GM19463 (cell line): ENCODE results near the gene HSFX4.
A peak's percentile ranks its signal among the peaks of the same experiment; 100 is the strongest.
"Not testable (repeated sequence)": the region's sequence is repeated elsewhere in the genome, so short reads cannot be mapped to it uniquely, and the experiment has no call there.

ENCODE experiments used
- ATAC-seq: cut with Tn5 transposase; IDR thresholded peaks from one replicate; pipeline ENCODE4 v1.9.1; 2021; ENCODE audit warnings: mild to moderate bottlenecking, moderate library complexity; ENCODE audit not compliant: unreplicated experiment

Gene HSFX4, protein sequence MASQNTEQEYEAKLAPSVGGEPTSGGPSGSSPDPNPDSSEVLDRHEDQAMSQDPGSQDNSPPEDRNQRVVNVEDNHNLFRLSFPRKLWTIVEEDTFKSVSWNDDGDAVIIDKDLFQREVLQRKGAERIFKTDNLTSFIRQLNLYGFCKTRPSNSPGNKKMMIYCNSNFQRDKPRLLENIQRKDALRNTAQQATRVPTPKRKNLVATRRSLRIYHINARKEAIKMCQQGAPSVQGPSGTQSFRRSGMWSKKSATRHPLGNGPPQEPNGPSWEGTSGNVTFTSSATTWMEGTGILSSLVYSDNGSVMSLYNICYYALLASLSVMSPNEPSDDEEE

GRCh38 chrX:149929400-149929799 lies at the start of gene HSFX4:
HSFX4 (plus strand) TSS chrX:149929573; CDS start chrX:149929645, 72 bp downstream.
- not testable (repeated sequence) for ATAC-seq

- no peak for ATAC-seq
Observed at GRCh38 chrX:149881081-149881711, 48.2 kb upstream of the HSFX4 start, which contains the start of gene MAGEA8. MAGEA8 (plus strand) TSS chrX:149881183; CDS start chrX:149884273, 3,090 bp downstream.

DNA sequence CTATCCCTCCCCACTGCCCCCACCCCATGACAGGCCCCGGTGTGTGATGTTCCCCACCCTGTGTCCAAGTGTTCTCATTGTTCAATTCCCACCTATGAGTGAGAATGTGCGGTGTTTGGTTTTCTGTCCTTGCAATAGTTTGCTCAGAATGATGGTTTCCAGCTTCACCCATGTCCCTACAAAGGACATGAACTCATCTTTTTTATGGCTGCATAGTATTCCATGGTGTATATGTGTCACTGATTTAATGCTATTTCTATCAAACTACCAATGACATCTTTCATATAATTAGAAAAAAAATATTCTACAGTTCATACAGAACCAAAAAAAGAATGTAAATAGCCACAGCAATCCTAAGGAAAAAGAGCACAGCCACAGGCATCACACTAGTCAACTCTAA lies 38.5 kb upstream of the HSFX4 start:
- ATAC-seq: not testable (repeated sequence)

GRCh38 chrX:149898554-149898953 lies 30.8 kb upstream of the HSFX4 start:
- no peak for ATAC-seq

DNA sequence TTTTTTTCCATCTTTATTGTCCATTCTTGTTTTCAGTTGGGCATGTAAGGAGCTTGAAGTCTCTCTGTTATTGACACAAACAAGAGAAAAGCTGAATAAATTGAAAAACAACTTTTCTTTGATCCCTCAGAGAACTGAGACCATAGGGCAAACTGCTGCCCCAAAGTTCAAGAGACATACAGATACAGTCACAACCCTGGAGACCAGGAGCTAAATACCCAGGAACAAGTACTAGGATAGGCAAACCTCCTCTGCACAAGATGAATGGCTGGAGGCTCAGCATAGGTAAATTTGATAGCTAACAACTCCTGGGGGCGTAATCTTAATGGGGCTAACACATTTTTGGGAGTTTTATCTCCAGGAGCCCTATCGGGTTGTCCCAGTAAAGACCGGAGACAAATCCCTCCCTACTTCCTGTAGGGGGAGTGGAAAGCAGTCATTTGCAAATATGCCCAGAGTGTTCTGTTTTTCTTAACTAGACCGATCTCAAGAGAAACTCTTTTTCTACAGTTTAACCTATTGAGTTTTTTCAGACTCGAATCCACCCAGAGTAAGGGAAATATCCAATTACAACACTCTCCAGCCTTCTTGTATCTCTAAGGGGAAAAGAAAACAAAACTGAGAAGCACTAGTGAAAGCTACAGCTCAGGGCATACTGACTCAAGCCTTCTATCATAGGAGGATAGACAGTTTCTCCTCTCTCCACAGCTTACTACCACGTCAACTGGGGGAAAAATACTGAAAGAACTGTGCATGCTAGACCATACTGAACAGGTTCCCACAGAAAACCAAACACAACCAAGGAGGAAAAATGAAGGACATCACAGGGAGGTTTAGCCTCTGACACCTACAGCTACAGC lies 25.3 kb upstream of the HSFX4 start:
- ATAC-seq: peak; percentile 66

GRCh38 chrX:149908308-149908707 lies 21.1 kb upstream of the HSFX4 start:
- peak; percentile 61 for ATAC-seq

DNA sequence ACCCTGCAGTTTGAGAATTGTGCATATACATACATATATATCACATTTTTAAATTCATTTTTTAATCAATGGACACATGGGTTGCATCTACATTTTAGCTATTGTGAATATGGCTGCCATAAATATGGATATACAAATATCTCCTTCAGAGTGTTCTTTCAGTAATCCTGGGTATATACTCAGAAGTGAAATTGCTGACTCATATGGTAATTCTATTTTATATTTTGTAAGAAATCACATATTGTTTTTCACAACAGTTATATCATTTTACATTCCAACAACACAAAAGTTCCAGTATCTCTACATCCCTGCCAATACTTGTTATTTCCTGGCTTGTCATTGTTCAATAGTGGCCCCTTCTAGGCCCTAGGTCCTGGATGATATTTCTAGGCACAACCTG lies 20.6 kb upstream of the HSFX4 start:
- no peak for ATAC-seq

GRCh38 chrX:149909324-149910177 lies 19.8 kb upstream of the HSFX4 start:
- ATAC-seq: no peak

DNA sequence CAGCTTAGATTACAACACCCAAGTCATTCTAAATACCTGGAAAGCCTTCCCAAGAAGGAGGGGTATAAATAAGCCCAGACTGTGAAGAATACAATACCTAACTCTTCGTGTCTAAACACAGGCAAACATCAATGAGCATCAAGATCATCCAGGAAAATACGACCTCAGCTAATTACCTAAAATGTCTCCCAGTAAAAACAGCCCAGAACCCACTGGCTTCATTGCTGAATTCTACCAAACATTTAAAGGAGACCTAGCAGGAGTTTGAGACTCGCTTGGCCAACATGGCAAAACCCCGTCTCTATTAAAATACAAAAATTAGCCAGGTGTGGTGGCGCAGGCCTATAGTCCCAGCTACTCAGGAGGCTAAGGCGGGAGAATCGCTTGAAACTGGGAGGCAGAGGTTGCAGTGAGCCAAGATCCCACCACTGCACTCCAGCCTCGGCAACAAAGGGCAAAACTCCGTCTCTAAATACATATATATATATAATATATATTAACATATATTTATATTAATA lies 19.1 kb upstream of the HSFX4 start:
- ATAC-seq: no peak

- ATAC-seq: peak; percentile 88
Observed at GRCh38 chrX:149916745-149917392, 12.5 kb upstream of the HSFX4 start.

DNA sequence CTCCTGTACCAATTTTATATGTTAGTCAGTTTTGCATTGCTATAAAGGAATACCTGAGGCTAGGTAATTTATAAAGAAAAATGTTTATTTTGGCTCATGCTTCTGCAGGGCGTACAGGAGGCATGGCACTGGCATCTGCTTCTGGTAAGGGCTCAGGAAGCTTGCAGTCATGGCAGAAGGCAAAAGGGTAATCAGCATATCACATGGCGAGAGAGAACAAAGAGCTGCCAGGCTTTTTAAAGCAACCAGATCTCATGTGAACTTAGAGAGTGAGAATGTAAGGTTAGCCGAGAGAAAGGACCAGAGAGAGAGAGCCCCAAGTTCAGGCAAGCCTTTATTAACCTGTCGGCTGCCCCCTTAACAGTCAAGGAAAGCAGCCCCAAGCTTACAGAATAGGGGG lies 5.5 kb upstream of the HSFX4 start:
- ATAC-seq: not testable (repeated sequence)

DNA sequence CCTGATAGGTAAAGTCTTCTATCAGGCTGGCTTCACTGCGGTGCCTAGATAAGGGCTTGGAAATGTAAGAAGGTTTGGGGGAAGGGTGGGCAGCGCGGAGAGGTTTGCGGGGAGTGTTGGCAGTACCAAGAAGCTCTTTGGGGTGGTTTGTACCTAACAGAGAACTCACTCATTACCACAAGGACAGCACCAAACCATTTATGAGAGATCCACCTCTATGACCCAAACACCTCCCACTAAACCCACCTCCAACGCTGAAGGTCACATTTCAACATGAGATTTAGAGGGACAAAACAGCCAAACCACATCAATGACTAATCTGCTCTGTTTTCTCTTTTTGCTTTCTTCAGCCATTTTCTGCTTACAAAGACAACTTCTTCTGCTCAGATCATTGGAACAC lies 4.9 kb upstream of the HSFX4 start:
- not testable (repeated sequence) for ATAC-seq

DNA sequence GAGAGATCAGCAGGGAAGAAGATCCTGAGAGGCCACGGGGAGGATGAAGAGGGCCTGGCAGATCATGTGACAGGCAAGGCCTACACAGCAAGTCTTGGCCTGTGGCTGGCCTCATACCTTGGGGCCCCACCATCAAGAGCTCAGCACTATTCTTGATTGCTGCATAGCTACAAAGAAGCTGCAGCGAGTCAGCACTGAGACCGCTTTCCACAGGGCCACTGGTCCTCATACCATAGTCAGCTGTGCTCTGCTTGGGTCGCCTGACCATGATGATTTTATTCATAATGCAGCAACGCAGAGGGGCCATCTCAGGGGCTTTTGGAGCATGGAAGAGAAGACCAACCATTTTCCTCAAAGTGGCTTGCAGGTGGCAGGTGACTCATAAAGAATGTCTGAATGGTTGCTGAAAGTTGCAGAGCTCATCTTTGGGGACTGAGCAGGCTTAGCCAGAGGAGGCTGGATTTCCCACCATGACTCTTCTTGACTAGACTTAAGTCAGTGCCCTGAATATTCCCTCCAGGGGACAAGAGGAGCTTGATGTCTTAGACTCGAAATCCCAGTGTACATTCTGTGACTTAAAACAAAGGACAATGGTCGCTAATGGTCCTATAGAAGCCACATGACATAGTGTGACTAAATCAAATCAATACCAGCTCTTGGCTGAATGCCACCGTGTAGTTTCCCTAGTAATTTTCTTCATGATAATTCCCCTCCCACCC lies 2.0 kb upstream of the HSFX4 start:
- peak; percentile 44 for ATAC-seq

DNA sequence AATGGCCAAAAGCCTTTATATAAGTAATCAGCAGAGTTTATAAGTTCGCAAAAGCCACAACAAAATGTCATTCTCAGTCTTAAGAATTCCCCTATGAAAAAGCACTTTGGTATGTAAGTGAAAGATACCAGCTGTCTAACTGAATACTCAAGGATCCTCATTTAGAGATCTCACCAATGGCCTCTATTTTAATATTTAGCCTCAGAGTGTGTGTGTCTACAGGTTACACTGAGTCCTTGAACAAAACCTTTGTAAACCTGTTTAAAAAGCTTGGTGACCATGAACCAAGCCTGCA lies 1.5 kb upstream of the HSFX4 start:
- peak; percentile 41 for ATAC-seq

GRCh38 chrX:149928635-149929034 lies 738 bp upstream of the HSFX4 start:
- ATAC-seq: not testable (repeated sequence)

GRCh38 chrX:149931355-149931754 lies 2.0 kb downstream of the HSFX4 start:
- not testable (repeated sequence) for ATAC-seq

- not testable (repeated sequence) for ATAC-seq
Observed at GRCh38 chrX:149932150-149932549, 2.8 kb downstream of the HSFX4 start.

DNA sequence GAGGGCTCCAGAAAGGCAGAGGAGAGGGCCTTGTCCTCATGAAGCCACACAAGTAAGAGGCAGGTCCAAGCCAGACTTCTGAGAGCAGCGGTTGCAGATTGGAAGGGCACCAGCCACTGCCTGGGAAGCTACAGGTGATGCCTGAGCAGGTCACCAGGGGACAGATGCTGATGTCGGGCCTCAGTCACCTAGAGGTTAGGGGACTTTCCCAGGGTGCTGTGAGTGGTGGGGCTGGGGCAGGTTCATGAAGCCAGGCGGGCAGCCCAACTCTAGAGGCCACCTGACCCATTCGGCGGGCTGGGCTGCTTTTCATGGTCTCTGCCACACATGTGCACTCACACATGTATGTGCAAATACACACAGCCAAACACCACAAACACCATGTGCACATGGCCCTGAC lies 3.6 kb downstream of the HSFX4 start:
- peak; percentile 52 for ATAC-seq

DNA sequence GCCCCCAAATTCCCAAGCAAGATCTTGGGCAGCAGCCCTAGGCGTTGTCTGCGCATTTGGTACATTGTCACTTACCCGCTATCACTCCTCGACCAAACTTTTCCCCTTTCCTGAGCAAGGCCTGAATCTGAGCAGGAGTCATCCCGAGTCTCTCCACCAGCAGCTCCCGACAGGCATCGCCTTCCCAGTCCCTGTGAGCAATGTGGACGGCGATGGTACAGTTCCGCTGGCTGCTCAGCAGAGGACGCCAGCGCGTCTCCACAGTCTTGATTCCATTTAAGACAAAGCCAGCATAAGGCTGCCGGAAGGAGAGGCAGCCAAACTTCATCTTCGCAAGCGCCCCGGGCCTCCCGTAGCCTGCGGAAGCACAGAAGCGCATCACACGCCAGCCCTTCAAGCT lies 4.2 kb downstream of the HSFX4 start:
- not testable (repeated sequence) for ATAC-seq
